NCI-H2107 (cell line): ENCODE results near the gene MTOR.

Experiments used
- DNase-seq: peaks from one replicate; lab custom pipeline; 2025; lab: John Stamatoyannopoulos, UW

The MTOR gene

GRCh38 chr1:11062965-11063401, 199.4 kb downstream of the MTOR start:
- DNase-seq: peak; percentile 79

GRCh38 chr1:11061652-11062365, 200.5 kb downstream of the MTOR start:
- DNase-seq: no peak

GRCh38 chr1:11059968-11060830, 202.2 kb downstream of the MTOR start, which contains the start of gene SRM:
Gene SRM (minus strand): TSS chr1:11060018. CDS start chr1:11059943, 75 bp downstream.
- DNase-seq: peak; percentile 84

- no peak for DNase-seq
Measured at GRCh38 chr1:11059155-11059967, 203.0 kb downstream of the MTOR start.

- peak; percentile 63 for DNase-seq
Measured at GRCh38 chr1:11058595-11059154, 203.7 kb downstream of the MTOR start.

GRCh38 chr1:11058026-11058425, 204.3 kb downstream of the MTOR start:
- DNase-seq: no peak

GRCh38 chr1:11057477-11057876, 204.9 kb downstream of the MTOR start:
- DNase-seq: no peak
